ENCODE measurements around the gene TRMT10B. TPM values are rescaled to one million over a fixed set of nuclear protein-coding genes. Genes with fewer than 3 reads are reported as not detected.

Gene TRMT10B
- total RNA-seq, 1 experiment from 2014 or later, result 6.1 TPM

GRCh38 chr9:37784616-37785483 is 31.2 kb downstream of the TRMT10B start, which contains the start of gene EXOSC3 (continued):
- TF ChIP-seq PREB (CRISPR knock-in tag; IDR thresholded peaks at IDR 0.05; ENCODE audit: borderline replicate concordance), result no peak
- no peak for TF ChIP-seq ZNF423 (CRISPR knock-in tag; IDR thresholded peaks at IDR 0.05)
- TF ChIP-seq GRHL2 (CRISPR knock-in tag; IDR thresholded peaks at IDR 0.05; ENCODE audit: insufficient replicate concordance, severe bottlenecking), result no peak
- TF ChIP-seq FOXK1 (CRISPR knock-in tag; IDR thresholded peaks at IDR 0.05), result peak; percentile 64
- TF ChIP-seq CTCF (IDR thresholded peaks at IDR 0.05), result no peak
- no peak for TF ChIP-seq EMX1 (CRISPR knock-in tag; IDR thresholded peaks at IDR 0.05)
- 0 out of 2 replicates have a peak, but pooled peaks have one; percentile 33 for TF ChIP-seq CREM (CRISPR knock-in tag; IDR thresholded peaks at IDR 0.05)
- no peak for TF ChIP-seq MXD4 (CRISPR knock-in tag; IDR thresholded peaks at IDR 0.05; ENCODE audit: borderline replicate concordance)
- peak; percentile 88 for TF ChIP-seq GABPB1 (CRISPR knock-in tag; IDR thresholded peaks at IDR 0.05)
- TF ChIP-seq ZNF317 (CRISPR knock-in tag; IDR thresholded peaks at IDR 0.05; ENCODE audit: borderline replicate concordance, low read depth), result no peak
- no peak for TF ChIP-seq ZSCAN18 (CRISPR knock-in tag; IDR thresholded peaks at IDR 0.05)
- TF ChIP-seq ZNF396 (CRISPR knock-in tag; IDR thresholded peaks at IDR 0.05; ENCODE audit: borderline replicate concordance), result no peak
- 0 out of 2 replicates have a peak, but pooled peaks have one; percentile 72 for TF ChIP-seq ZBTB43 (CRISPR knock-in tag; IDR thresholded peaks at IDR 0.05)
- TF ChIP-seq ZNF121 (CRISPR knock-in tag; IDR thresholded peaks at IDR 0.05), result no peak
- peak; percentile 80; the same call in 1 of the 2 replicates for TF ChIP-seq SMAD3 (CRISPR knock-in tag; IDR thresholded peaks at IDR 0.05; ENCODE audit: borderline replicate concordance)
- TF ChIP-seq ZMAT4 (CRISPR knock-in tag; IDR thresholded peaks at IDR 0.05), result no peak
- 0 out of 2 replicates have a peak, but pooled peaks have one; percentile 59 for TF ChIP-seq E2F1 (CRISPR knock-in tag; IDR thresholded peaks at IDR 0.05)

GRCh38 chr9:37787059-37787458 is 33.5 kb downstream of the TRMT10B start:
- peaks cover 16% of the 10 kb centered on the region for H3K36me3 Mint-ChIP-seq
- ATAC-seq (peak; percentile 51), DNase-seq (ENCODE audit: low spot score) (peak; percentile 49)
- no peaks in the 10 kb centered on the region for H3K9me3 Mint-ChIP-seq
- ChIA-PET CTCF (no interaction called here), POLR2A (interaction anchor here (0.6 kb wide), 1 partner anchor 14 kb away, joined by 4 read pairs; no protein-coding TSS in a partner anchor)
- H3K27me3 Mint-ChIP-seq (ENCODE audit: low read depth), result peaks cover 20% of the 10 kb centered on the region
- no peak overlapping the region for H3K27ac Mint-ChIP-seq
- peaks cover 15% of the 10 kb centered on the region for H3K4me1 Mint-ChIP-seq
- no peak overlapping the region for H3K4me3 Mint-ChIP-seq
- TF ChIP-seq ZNF281 (CRISPR knock-in tag; IDR thresholded peaks at IDR 0.05) (no peak), TCF7 (CRISPR knock-in tag; IDR thresholded peaks at IDR 0.05; ENCODE audit: low read depth) (no peak), ETV6 (CRISPR knock-in tag; IDR thresholded peaks at IDR 0.05) (no peak), USF2 (CRISPR knock-in tag; IDR thresholded peaks at IDR 0.05) (no peak), ZNF671 (CRISPR knock-in tag; IDR thresholded peaks at IDR 0.05) (no peak), CBFB (CRISPR knock-in tag; IDR thresholded peaks at IDR 0.05; ENCODE audit: low read depth) (no peak)

All from WTC11 (cell line).